NB4 (cell line): Measurements from ENCODE around the gene CHD3.
A peak's percentile ranks its signal among the peaks of the same experiment; 100 is the strongest.

Experiments used
- CTCF ChIP-seq: IDR thresholded peaks from one replicate; pipeline ENCODE4 v1.5.1; 2012; ENCODE audit warnings: low read depth, low read length
- MAX ChIP-seq: IDR thresholded peaks from 2 replicates; pipeline ENCODE4 v1.6.1; 2011; ENCODE audit warnings: low read depth, low read length
- MYC ChIP-seq: IDR thresholded peaks from 2 replicates; pipeline ENCODE4 v1.6.1; 2011; ENCODE audit warnings: low read depth, low read length
- POLR2A ChIP-seq: IDR thresholded peaks from 2 replicates; pipeline ENCODE4 v1.6.1; 2011; ENCODE audit warnings: mild to moderate bottlenecking; ENCODE audit not compliant: insufficient read length; ENCODE audit errors: extremely low read depth

GRCh38 chr17:7843257-7843535 lies 45.4 kb upstream of the CHD3 start:
- no peak for TF ChIP-seq POLR2A
- TF ChIP-seq MYC, result no peak
- TF ChIP-seq CTCF, result no peak
- TF ChIP-seq MAX, result peak; percentile 4; the same call in 1 of the 2 replicates
